CD14-positive monocyte (primary cell): ENCODE data around the gene CMYA5. TPM values are rescaled to one million over a fixed set of nuclear protein-coding genes. Genes with fewer than 3 reads are reported as not detected.
"Not testable (repeated sequence)": the region's sequence is repeated elsewhere in the genome, so short reads cannot be mapped to it uniquely, and the experiment has no call there.

Experiments
- DNase-seq, 3 donors: peaks; one replicate each; pipeline ENCODE4 v3.0.0-alpha.2; 2011 to 2022
- H2AFZ ChIP-seq: 2 replicates; pipeline ENCODE4 v1.6.0; 2012; ENCODE audit warnings: mild to moderate bottlenecking, low read depth, low read length, inconsistent platforms; ENCODE audit not compliant: insufficient read depth, poor library complexity, severe bottlenecking
- H3K27ac ChIP-seq, 2 donors: 1 replicate in 1 of 2; 2 replicates in 1 of 2; pipeline ENCODE4 v1.5.1; 2012 to 2013; ENCODE audit warnings: low read length in 2 of 2, control low read depth in 1 of 2, inconsistent platforms in 1 of 2, low read depth in 1 of 2, mild to moderate bottlenecking in 1 of 2
- H3K27me3 ChIP-seq, 2 donors: one replicate each; pipeline versions ENCODE4 v1.6.0 to v1.6.1; 2011 to 2013; ENCODE audit warnings: low read length in 2 of 2; ENCODE audit not compliant: control insufficient read depth in 2 of 2, insufficient read depth in 2 of 2
- H3K36me3 ChIP-seq, 2 donors: replicated peaks in 1 of 2; 1 replicate in 1 of 2; 2 replicates in 1 of 2; pipeline versions ENCODE4 v1.5.1 to v1.6.1; 2012 to 2013; ENCODE audit warnings: low read length in 2 of 2, control low read depth in 1 of 2, inconsistent platforms in 1 of 2, mild to moderate bottlenecking in 1 of 2; ENCODE audit not compliant: insufficient read depth in 2 of 2, control insufficient read depth in 1 of 2
- H3K4me1 ChIP-seq, 2 donors: 1 replicate in 1 of 2; 2 replicates in 1 of 2; pipeline versions ENCODE4 v1.5.1 to v1.6.1; 2012 to 2013; ENCODE audit warnings: low read length in 2 of 2, control low read depth in 1 of 2, inconsistent platforms in 1 of 2, mild to moderate bottlenecking in 1 of 2, moderate library complexity in 1 of 2; ENCODE audit not compliant: insufficient read depth in 2 of 2, control insufficient read depth in 1 of 2
- H3K4me2 ChIP-seq: replicated peaks from 2 replicates; pipeline ENCODE3; 2012; ENCODE audit warnings: low read length, moderate library complexity, mild to moderate bottlenecking; ENCODE audit not compliant: poor library complexity, severe bottlenecking; ENCODE audit errors: extremely low read depth
- H3K4me3 ChIP-seq, 3 experiments: fragments of 200-600 bp in 1 of 3; sonication (generic) in 1 of 3; replicated peaks in 1 of 3; 1 replicate in 2 of 3; 2 replicates in 1 of 3; pipeline ENCODE4 v1.5.1; 2011 to 2013; ENCODE audit warnings: low read length in 3 of 3, mild to moderate bottlenecking in 3 of 3, control low read depth in 2 of 3, low read depth in 2 of 3, inconsistent platforms in 1 of 3, moderate library complexity in 1 of 3
- H3K79me2 ChIP-seq: 2 replicates; pipeline ENCODE4 v1.6.0; 2012; ENCODE audit warnings: mild to moderate bottlenecking, control low read depth, inconsistent platforms, low read length, moderate library complexity; ENCODE audit not compliant: insufficient read depth
- H3K9ac ChIP-seq: 2 replicates; pipeline ENCODE4 v1.6.0; 2017; ENCODE audit warnings: low read length, mild to moderate bottlenecking; ENCODE audit not compliant: insufficient read depth, poor library complexity, severe bottlenecking
- H3K9me3 ChIP-seq, 2 donors: replicated peaks in 1 of 2; 1 replicate in 1 of 2; 2 replicates in 1 of 2; pipeline versions ENCODE4 v1.5.1 to v1.6.1; 2012 to 2013; ENCODE audit warnings: low read length in 2 of 2, control low read depth in 1 of 2; ENCODE audit not compliant: control insufficient read depth in 1 of 2, insufficient read depth in 1 of 2
- H4K20me1 ChIP-seq: 2 replicates; pipeline ENCODE4 v1.6.0; 2012; ENCODE audit warnings: mild to moderate bottlenecking, low read length, control low read depth, moderate library complexity; ENCODE audit not compliant: insufficient read depth
- H3K27ac Mint-ChIP-seq, 7 donors: one replicate each; pipeline ENCODE4 v1.8.0; 2020; ENCODE audit warnings: mild to moderate bottlenecking in 7 of 7, mixed read lengths in 7 of 7, moderate library complexity in 6 of 7, inconsistent platforms in 2 of 7
- H3K27me3 Mint-ChIP-seq, 3 donors: one replicate each; pipeline ENCODE4 v1.8.0; 2021 to 2022; ENCODE audit warnings: low read depth in 3 of 3, mild to moderate bottlenecking in 3 of 3, mixed read lengths in 3 of 3, moderate library complexity in 3 of 3, inconsistent platforms in 1 of 3
- H3K36me3 Mint-ChIP-seq, 2 donors: one replicate each; pipeline ENCODE4 v1.8.0; 2020; ENCODE audit warnings: mixed read lengths in 2 of 2, inconsistent platforms in 1 of 2, mild to moderate bottlenecking in 1 of 2
- H3K4me1 Mint-ChIP-seq: one replicate; pipeline ENCODE4 v1.8.0; 2020; ENCODE audit warnings: mild to moderate bottlenecking, mixed read lengths
- H3K4me3 Mint-ChIP-seq, 2 donors: one replicate each; pipeline ENCODE4 v1.8.0; 2020; ENCODE audit warnings: mild to moderate bottlenecking in 2 of 2, mixed read lengths in 2 of 2, moderate library complexity in 1 of 2
- H3K9me3 Mint-ChIP-seq, 7 donors: one replicate each; pipeline ENCODE4 v1.8.0; 2020 to 2022; ENCODE audit warnings: mixed read lengths in 7 of 7, mild to moderate bottlenecking in 6 of 7, moderate library complexity in 6 of 7, inconsistent platforms in 2 of 7
- CTCF ChIP-seq: fragments of 200-600 bp; IDR thresholded peaks from one replicate; pipeline ENCODE4 v1.8.0; 2022; ENCODE audit warnings: antibody characterized with exemption, mild to moderate bottlenecking
- WGBS: methylation state at CpG from one replicate; pipeline ENCODE4 v1.1.5; 2013; ENCODE audit warnings: missing lambda C conversion rate; ENCODE audit not compliant: insufficient coverage; 5-methylcytosine and 5-hydroxymethylcytosine counted together
- intact Hi-C, 2 donors: fragments of 100-400 bp; cut with micrococcal nuclease; formaldehyde crosslinking; loops; one replicate each; pipeline versions ENCODE4 v1.15.0 to v1.15.1; 2023
- polyA plus RNA-seq, 3 donors: library from polyadenylated mRNA; depleted of rRNA in 1 of 3; unstranded in 2 of 3; stranded (reverse) in 1 of 3; fragments of 300-500 nt in 2 of 3; fragments of >200 nt in 1 of 3; fragmentation: Illumina TruSeq in 2 of 3; gene quantifications; 1 replicate in 2 of 3; 2 replicates in 1 of 3; pipeline ENCODE4 v1.2.3, GENCODE V29; 2012 to 2021

The CMYA5 gene
- polyA plus RNA-seq, 3 donors, result 0.01 to 0.17 TPM; not detected in 1

- peaks cover 0 to 2% (median 0%) of the 10 kb centered on the region in 3 donors for H3K27me3 Mint-ChIP-seq
- no peak overlapping the region for H3K4me2 ChIP-seq
- no peaks in the 10 kb centered on the region for H3K4me1 Mint-ChIP-seq
- H3K27ac Mint-ChIP-seq, result no peak overlapping the region
- no peaks in the 10 kb centered on the region for H3K27me3 ChIP-seq
- no peak overlapping the region for H3K27ac ChIP-seq
- 97% methylated on average over 9 of the region's 10 CpGs for WGBS
- no peak for DNase-seq
- no peaks in the 10 kb centered on the region for H3K36me3 ChIP-seq
- H3K9me3 ChIP-seq, result no peaks in the 10 kb centered on the region
- H3K4me1 ChIP-seq, result no peaks in the 10 kb centered on the region
- no peaks in the 10 kb centered on the region for H4K20me1 ChIP-seq
- H3K79me2 ChIP-seq, result no peaks in the 10 kb centered on the region
- peaks cover 2 to 19% (median 8%) of the 10 kb centered on the region in 7 donors for H3K9me3 Mint-ChIP-seq
- no peak overlapping the region for H2AFZ ChIP-seq
- H3K9ac ChIP-seq, result no peak overlapping the region
- intact Hi-C loops, result no loop called here
- TF ChIP-seq CTCF, result no peak
- H3K4me3 ChIP-seq, result no peak overlapping the region
- no peak overlapping the region for H3K4me3 Mint-ChIP-seq
- H3K36me3 Mint-ChIP-seq, result no peaks in the 10 kb centered on the region
These were observed 73.3 kb downstream of the CMYA5 start for GRCh38 chr5:79762929-79763328.

GRCh38 chr5:79764147-79764546 is 74.5 kb downstream of the CMYA5 start:
- H3K9ac ChIP-seq, H3K27me3 Mint-ChIP-seq, intact Hi-C loops, H3K27ac Mint-ChIP-seq, H3K4me1 ChIP-seq, H3K36me3 Mint-ChIP-seq, H3K27ac ChIP-seq, H3K36me3 ChIP-seq, H3K79me2 ChIP-seq, H3K4me1 Mint-ChIP-seq, H3K4me3 Mint-ChIP-seq, H3K4me3 ChIP-seq, H4K20me1 ChIP-seq, H3K4me2 ChIP-seq, H2AFZ ChIP-seq, H3K9me3 ChIP-seq, H3K27me3 ChIP-seq, DNase-seq: not testable (repeated sequence)
- H3K9me3 Mint-ChIP-seq, result peaks cover 2 to 26% (median 11%) of the 10 kb centered on the region in 7 donors
- WGBS, result no CpG with 5 or more reads among the region's 3 CpGs
